ENCODE results near the gene GSTM5. TPM values are rescaled to one million over a fixed set of nuclear protein-coding genes. Genes with fewer than 3 reads are reported as not detected.
"Not testable (repeated sequence)": the region's sequence is repeated elsewhere in the genome, so short reads cannot be mapped to it uniquely, and the experiment has no call there.

GSTM5 gene
- total RNA-seq = 2.4 TPM
- long read RNA-seq, partial matches to known transcripts = 0 of 2 reads
- long read RNA-seq, other reads (novel, unspliced or antisense) = 1 of 2 reads

- H3K27me3 ChIP-seq (ENCODE audit: low read depth); intact Hi-C loops (cut with micrococcal nuclease); H3K4me1 ChIP-seq; H3K36me3 ChIP-seq: not testable (repeated sequence)
- Histone ChIP-seq H3K4me3 (peak within 1 kb of the TSS; percentile 61), H3K9me3 (replicated peaks) (peaks cover 18% of the 10 kb centered on the region), H3K27ac (replicated peaks) (peak within 1 kb of the TSS; percentile 52)
- peak; percentile 45 for DNase-seq
These were observed at the start of gene GSTM5 for GRCh38 chr1:109711593-109712320. Gene GSTM5, plus strand, starts transcription at chr1:109712251. Its CDS starts 62 bp downstream, at chr1:109712313.

DNA sequence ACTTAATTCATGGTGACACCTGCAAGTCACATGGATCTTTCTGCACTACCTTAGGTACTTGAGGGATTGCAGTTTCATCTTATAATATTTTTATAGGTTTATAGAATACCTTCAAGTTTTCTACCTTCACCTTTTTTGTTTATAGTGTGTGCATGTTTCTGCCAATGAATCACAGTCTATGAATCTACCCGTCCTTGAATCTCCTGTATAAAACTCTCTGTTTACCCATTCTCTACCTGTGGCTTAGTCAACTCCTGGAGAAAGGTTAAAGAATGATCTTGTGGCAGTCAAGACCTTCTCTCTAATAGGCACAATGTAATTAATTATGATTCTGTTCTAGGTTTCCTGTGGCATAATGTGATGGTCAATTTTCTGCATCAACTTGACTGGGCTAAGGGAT lies 47.4 kb upstream of the GSTM5 start:
- H3K27ac ChIP-seq (replicated peaks) = no peak overlapping the region
- no peaks in the 10 kb centered on the region for H3K9me3 ChIP-seq (replicated peaks)
- peaks cover 25% of the 10 kb centered on the region for H3K4me1 ChIP-seq
- TF ChIP-seq CTCF (IDR thresholded peaks at IDR 0.05; ENCODE audit: borderline replicate concordance) = no peak
- no peak for DNase-seq
- no peak overlapping the region for H3K4me3 ChIP-seq
- intact Hi-C loops (cut with micrococcal nuclease) = no loop called here
- H3K36me3 ChIP-seq = peaks cover 28% of the 10 kb centered on the region
- no peaks in the 10 kb centered on the region for H3K27me3 ChIP-seq (ENCODE audit: low read depth)

- peak within 1 kb of the TSS; percentile 73 for H3K4me3 ChIP-seq
- intact Hi-C loops (cut with micrococcal nuclease) = no loop called here
- H3K4me1 ChIP-seq = peaks cover 30% of the 10 kb centered on the region
- H3K36me3 ChIP-seq = peaks cover 10% of the 10 kb centered on the region
- no peak for TF ChIP-seq CTCF (IDR thresholded peaks at IDR 0.05; ENCODE audit: borderline replicate concordance)
- no peaks in the 10 kb centered on the region for H3K27me3 ChIP-seq (ENCODE audit: low read depth)
- H3K9me3 ChIP-seq (replicated peaks) = no peaks in the 10 kb centered on the region
- peak; percentile 96 for DNase-seq
- peak within 1 kb of the TSS; percentile 63 for H3K27ac ChIP-seq (replicated peaks)
These were observed 44.5 kb upstream of the GSTM5 start, which contains the start of gene GSTM2 for GRCh38 chr1:109667452-109668122. Gene GSTM2, plus strand, starts transcription at chr1:109668057. Its CDS starts 59 bp downstream, at chr1:109668116.

DNA sequence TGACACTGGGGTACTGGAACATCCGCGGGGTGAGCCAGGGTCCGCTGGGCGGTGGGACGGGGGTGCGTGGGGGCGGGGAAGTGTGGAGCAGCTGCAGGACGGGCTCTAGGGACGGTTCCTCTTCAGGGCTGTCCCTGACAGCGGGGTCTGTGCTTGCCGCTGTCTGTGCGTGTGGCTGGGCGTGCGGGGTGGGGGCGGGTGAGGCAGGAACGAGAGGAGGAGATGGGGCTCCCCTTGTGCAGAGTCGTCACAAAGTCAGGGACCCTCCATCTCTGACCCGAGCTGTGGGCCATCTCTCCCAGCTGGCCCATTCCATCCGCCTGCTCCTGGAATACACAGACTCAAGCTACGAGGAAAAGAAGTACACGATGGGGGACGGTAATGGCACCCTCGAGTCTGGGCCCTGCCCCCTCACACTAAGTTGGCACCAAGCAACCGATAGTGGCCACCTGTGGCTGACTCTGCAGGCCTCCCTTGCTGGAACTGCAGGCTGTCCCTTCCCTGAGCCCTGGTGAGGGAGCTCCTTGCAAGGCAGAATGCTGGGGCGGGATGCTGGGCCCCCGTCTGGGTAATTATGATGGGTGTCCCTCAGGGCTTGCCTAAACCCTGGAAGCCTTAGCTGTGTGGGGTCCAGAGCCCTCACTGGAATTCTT lies 43.8 kb upstream of the GSTM5 start:
- DNase-seq = no peak
- Histone ChIP-seq H3K9me3 (replicated peaks) (no peaks in the 10 kb centered on the region), H3K4me3 (peak overlapping the region; percentile 73), H3K4me1 (peaks cover 29% of the 10 kb centered on the region), H3K27me3 (ENCODE audit: low read depth) (no peaks in the 10 kb centered on the region), H3K36me3 (peaks cover 12% of the 10 kb centered on the region), H3K27ac (replicated peaks) (peak overlapping the region; percentile 63)
- no peak for TF ChIP-seq CTCF (IDR thresholded peaks at IDR 0.05; ENCODE audit: borderline replicate concordance)
- intact Hi-C loops (cut with micrococcal nuclease) = no loop called here

- intact Hi-C loops (cut with micrococcal nuclease) = no loop called here
- Histone ChIP-seq H3K27me3 (ENCODE audit: low read depth) (no peaks in the 10 kb centered on the region), H3K36me3 (peaks cover 15% of the 10 kb centered on the region), H3K27ac (replicated peaks) (no peak overlapping the region), H3K4me1 (peaks cover 21% of the 10 kb centered on the region), H3K4me3 (no peak overlapping the region), H3K9me3 (replicated peaks) (no peaks in the 10 kb centered on the region)
- no peak for TF ChIP-seq CTCF (IDR thresholded peaks at IDR 0.05; ENCODE audit: borderline replicate concordance)
- DNase-seq = no peak
These were observed 42.7 kb upstream of the GSTM5 start for GRCh38 chr1:109669246-109669948.

DNA sequence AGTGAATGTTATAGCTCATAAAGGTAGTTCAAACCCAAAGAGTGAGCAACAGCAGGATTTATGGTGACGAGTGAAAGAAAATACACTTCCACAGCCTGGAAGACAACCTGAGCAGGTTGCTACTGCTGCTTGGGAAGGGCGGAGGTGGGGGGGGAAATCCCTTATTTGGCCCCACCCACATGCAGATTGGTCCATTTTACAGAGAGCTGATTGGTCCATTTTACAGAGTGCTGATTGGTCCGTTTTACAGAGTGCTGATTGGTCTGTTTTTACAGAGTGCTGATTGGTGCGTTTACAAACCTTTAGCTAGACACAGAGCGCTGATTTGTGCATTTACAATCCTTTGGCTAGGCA lies 42.1 kb upstream of the GSTM5 start:
- intact Hi-C loops (cut with micrococcal nuclease); H3K27me3 ChIP-seq (ENCODE audit: low read depth); H3K27ac ChIP-seq (replicated peaks); H3K4me3 ChIP-seq; DNase-seq; H3K9me3 ChIP-seq (replicated peaks): not testable (repeated sequence)
- Histone ChIP-seq H3K36me3 (peaks cover 12% of the 10 kb centered on the region), H3K4me1 (peaks cover 21% of the 10 kb centered on the region)

Data from left ventricle myocardium inferior (tissue), 1 donor.